NCI-H524 (cell line): ENCODE results near the gene ZNF397.

Experiments used
- DNase-seq, 2 experiments: peaks; one replicate each; lab custom pipeline; 2025; lab: John Stamatoyannopoulos, UW

ZNF397 gene

GRCh38 chr18:35290094-35290735, 49.4 kb downstream of the ZNF397 start, which contains the start of gene ZSCAN30:
ZSCAN30 (minus strand) TSS chr18:35290229; CDS start chr18:35264352, 25,877 bp downstream.
- peak; percentile 90 to 91 for DNase-seq

GRCh38 chr18:35291166-35291565, 50.3 kb downstream of the ZNF397 start:
- DNase-seq, result no peak

GRCh38 chr18:35296060-35296459, 55.2 kb downstream of the ZNF397 start:
- DNase-seq, result no peak

- no peak for DNase-seq
These were observed 62.8 kb downstream of the ZNF397 start for GRCh38 chr18:35303610-35304009.

GRCh38 chr18:35306588-35307250, 65.9 kb downstream of the ZNF397 start:
- no peak for DNase-seq
